ENCODE measurements around the gene NCOA3.
"Not testable (repeated sequence)": the region's sequence is repeated elsewhere in the genome, so short reads cannot be mapped to it uniquely, and the experiment has no call there.

The NCOA3 gene

DNA sequence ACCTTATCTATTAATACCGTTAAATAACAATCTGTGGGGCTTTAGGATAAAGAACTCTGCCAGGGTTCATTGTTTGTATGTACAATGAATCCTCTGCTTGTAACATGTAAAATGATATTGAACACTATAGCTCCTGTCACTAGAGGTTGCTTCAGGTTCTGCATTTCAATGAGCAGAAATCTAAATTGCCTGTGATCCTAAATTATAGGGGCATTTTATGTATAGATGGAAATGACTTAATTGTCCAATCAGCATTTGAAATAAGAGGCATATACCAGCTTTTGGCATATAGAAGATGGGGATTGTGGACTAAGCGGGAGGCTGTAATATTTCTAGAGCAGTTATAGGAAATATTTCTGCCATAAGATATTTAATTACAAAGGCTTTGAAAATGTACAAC lies 2.0 kb downstream of the NCOA3 start:
- in situ Hi-C loops (cut with HindIII; ENCODE audit: low pct_ligation_motif_present, low sequenced_read_pairs) = no loop called here
- no peak overlapping the region for H3K27ac ChIP-seq
- TF ChIP-seq, protein P1, sequence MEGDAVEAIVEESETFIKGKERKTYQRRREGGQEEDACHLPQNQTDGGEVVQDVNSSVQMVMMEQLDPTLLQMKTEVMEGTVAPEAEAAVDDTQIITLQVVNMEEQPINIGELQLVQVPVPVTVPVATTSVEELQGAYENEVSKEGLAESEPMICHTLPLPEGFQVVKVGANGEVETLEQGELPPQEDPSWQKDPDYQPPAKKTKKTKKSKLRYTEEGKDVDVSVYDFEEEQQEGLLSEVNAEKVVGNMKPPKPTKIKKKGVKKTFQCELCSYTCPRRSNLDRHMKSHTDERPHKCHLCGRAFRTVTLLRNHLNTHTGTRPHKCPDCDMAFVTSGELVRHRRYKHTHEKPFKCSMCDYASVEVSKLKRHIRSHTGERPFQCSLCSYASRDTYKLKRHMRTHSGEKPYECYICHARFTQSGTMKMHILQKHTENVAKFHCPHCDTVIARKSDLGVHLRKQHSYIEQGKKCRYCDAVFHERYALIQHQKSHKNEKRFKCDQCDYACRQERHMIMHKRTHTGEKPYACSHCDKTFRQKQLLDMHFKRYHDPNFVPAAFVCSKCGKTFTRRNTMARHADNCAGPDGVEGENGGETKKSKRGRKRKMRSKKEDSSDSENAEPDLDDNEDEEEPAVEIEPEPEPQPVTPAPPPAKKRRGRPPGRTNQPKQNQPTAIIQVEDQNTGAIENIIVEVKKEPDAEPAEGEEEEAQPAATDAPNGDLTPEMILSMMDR (IDR thresholded peaks at IDR 0.05; ENCODE audit: low read depth, low read length, missing control alignments) = no peak

DNA sequence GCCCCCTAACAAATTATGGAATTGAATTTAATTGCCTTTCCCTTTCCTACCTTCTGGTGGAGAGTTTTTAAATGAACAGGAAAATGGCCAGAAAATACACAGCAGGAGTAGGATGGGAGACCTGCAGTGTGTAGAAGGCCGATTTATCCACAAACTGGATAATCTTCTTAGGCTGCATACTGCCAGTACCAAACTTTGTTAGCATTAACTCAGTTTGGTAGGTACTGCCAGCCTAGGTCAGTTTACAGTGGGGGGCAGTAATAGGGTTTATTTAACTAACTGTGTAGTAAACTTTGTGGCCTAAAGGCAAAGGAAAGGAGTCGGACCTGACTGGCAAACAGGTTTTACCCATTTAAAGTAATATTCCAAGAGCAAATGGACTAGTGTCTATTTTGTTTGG lies 4.6 kb downstream of the NCOA3 start:
- Histone ChIP-seq H3K27me3 (replicated peaks) (no peaks in the 10 kb centered on the region), H3K27ac (no peak overlapping the region), H3K36me3 (replicated peaks) (no peaks in the 10 kb centered on the region), H3K4me3 (ENCODE audit: low read depth, low read length) (no peak overlapping the region)
- in situ Hi-C loops (cut with HindIII; ENCODE audit: low pct_ligation_motif_present, low sequenced_read_pairs) = no loop called here
- TF ChIP-seq, protein P1 (IDR thresholded peaks at IDR 0.05; ENCODE audit: low read depth, low read length, missing control alignments) = no peak
- DNase-seq = no peak

More for the DNA sequence above, 2.0 kb downstream of the NCOA3 start:
- Histone ChIP-seq H3K4me3 (ENCODE audit: low read depth, low read length) (peak overlapping the region; percentile 83), H3K27me3 (replicated peaks) (no peaks in the 10 kb centered on the region), H3K36me3 (replicated peaks) (no peaks in the 10 kb centered on the region)
- DNase-seq = no peak

DNA sequence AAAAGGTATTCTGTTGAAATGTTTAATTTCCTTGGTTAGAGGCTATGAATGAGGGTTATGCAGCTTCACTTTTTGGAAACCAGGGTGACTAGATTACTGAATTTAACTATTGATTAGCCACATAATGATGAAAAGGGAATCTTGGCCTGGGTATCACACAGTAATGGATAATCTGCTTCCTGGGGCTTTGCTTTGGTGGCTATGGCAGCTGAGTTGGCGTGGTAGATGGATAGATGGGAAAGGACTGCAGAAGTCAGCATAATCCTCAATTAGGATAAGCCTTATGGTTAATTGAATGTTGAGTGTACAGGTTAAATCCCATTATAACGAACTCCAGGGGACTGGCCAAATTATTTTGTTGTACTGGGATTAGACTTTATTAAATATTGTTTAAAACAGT lies 5.2 kb downstream of the NCOA3 start:
- DNase-seq = no peak
- Histone ChIP-seq H3K4me3 (ENCODE audit: low read depth, low read length) (no peak overlapping the region), H3K27ac (no peak overlapping the region), H3K27me3 (replicated peaks) (no peaks in the 10 kb centered on the region), H3K36me3 (replicated peaks) (no peaks in the 10 kb centered on the region)
- in situ Hi-C loops (cut with HindIII; ENCODE audit: low pct_ligation_motif_present, low sequenced_read_pairs) = no loop called here
- TF ChIP-seq, protein P1 (IDR thresholded peaks at IDR 0.05; ENCODE audit: low read depth, low read length, missing control alignments) = no peak

DNA sequence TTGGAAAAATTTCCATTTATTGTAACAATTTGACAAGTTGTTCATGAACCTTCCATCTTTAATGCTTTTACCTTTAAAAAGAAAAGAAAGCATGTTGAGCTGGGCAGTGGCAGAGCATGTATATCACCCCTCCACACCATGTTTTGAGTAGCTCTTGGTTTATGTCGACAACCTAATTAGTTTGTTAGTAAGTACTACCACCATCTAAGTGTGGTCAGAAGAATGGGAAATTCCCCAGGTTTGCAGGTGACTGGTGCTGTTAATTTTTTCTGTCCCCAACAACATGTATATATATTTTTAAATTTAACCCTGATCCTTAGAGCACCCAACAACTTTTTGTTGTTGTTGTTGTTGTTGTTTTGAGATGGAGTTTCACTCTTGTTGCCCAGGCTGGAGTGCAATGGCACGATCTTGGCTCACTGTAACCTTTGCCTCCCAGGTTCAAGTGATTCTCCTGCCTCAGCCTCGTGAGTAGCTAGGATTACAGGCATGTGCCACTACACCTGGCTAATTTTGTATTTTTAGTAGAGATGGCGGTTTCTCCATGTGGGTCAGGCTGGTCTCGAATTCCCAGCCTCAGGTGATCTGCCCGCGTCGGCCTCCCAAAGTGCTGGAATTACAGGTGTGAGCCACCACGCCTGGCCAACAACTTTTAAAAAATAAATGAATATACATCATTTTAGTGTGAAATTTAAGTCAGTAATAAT lies 5.7 kb downstream of the NCOA3 start:
- H3K27ac ChIP-seq; in situ Hi-C loops (cut with HindIII; ENCODE audit: low pct_ligation_motif_present, low sequenced_read_pairs); H3K27me3 ChIP-seq (replicated peaks); H3K4me3 ChIP-seq (ENCODE audit: low read depth, low read length); DNase-seq; H3K36me3 ChIP-seq (replicated peaks): not testable (repeated sequence)

DNA sequence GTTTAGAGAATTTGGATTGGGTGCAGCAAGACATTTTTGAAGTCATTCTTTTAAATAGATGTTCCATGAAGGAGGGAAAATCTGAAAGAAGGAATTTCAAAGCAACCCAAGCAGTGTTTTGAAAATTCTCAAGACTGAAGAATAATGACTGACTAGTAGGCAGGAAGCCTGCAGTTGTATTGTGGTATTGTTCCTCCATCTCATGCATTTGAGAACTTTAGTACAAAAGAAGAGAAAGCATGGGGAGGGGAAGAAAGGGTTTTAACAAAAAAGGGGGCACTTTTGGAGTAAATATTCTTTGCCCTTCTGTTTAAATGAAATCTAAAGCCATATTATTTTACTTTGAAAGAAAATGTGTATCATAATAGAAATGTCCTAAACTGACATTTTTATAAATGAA lies 6.6 kb downstream of the NCOA3 start:
- Histone ChIP-seq H3K27ac (no peak overlapping the region), H3K27me3 (replicated peaks) (no peaks in the 10 kb centered on the region), H3K36me3 (replicated peaks) (no peaks in the 10 kb centered on the region), H3K4me3 (ENCODE audit: low read depth, low read length) (no peak overlapping the region)
- no peak for DNase-seq
- TF ChIP-seq, protein P1 (IDR thresholded peaks at IDR 0.05; ENCODE audit: low read depth, low read length, missing control alignments) = no peak
- in situ Hi-C loops (cut with HindIII; ENCODE audit: low pct_ligation_motif_present, low sequenced_read_pairs) = no loop called here

DNA sequence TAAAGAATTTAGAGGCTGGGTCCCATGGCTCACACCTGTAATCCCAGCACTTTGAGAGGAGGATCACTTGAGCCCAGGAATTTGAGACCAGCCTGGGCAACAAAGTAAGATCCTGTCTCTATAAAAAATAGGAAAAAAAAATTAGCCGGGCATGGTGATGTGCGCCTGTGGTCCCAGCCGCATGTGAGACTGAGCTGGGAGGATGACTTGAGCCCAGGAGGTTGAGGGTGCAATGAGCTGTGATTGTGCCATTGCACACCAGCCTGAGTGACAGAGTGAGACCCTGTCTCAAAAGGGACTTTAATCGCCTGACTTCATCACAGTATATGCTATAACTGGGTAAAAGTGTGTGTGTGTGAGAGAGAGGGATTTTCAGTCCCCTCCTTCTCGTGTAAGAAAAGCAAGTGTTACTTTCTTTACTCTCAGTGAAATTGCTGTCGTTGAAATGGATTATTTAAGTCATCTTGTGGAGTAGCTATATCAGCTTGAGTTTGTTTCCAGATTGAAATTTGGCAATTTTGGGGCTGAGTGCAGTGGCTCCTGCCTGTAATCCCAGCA lies 7.5 kb downstream of the NCOA3 start:
- H3K4me3 ChIP-seq (ENCODE audit: low read depth, low read length) = no peak overlapping the region
- no peak for DNase-seq
- TF ChIP-seq, protein P1 (IDR thresholded peaks at IDR 0.05; ENCODE audit: low read depth, low read length, missing control alignments) = no peak
- H3K27ac ChIP-seq = no peak overlapping the region
- H3K36me3 ChIP-seq (replicated peaks) = no peaks in the 10 kb centered on the region
- H3K27me3 ChIP-seq (replicated peaks) = no peaks in the 10 kb centered on the region
- in situ Hi-C loops (cut with HindIII; ENCODE audit: low pct_ligation_motif_present, low sequenced_read_pairs) = no loop called here

Measured in brain microvascular endothelial cell (primary cell).